Neural progenitor cell (in vitro differentiated cells): ENCODE data around the gene NUP214.

Experiments used
- EZH2 ChIP-seq: fragments of 200-600 bp; sonication (generic); IDR thresholded peaks from 2 replicates; pipeline ENCODE4 v1.6.1; 2017; ENCODE audit warnings: antibody characterized with exemption, mild to moderate bottlenecking, moderate library complexity
- EZH2phosphoT487 ChIP-seq: fragments of 200-600 bp; sonication (generic); IDR thresholded peaks from 2 replicates; pipeline ENCODE4 v1.6.1; 2017; ENCODE audit warnings: antibody characterized with exemption
- TF ChIP-seq, protein P1 (sequence below): fragments of 200-600 bp; sonication (generic); IDR thresholded peaks from 2 replicates; pipeline ENCODE4 v1.5.1; 2017; ENCODE audit warnings: antibody characterized with exemption, mild to moderate bottlenecking

GRCh38 chr9:131169563-131170240 lies 44.3 kb downstream of the NUP214 start:
- TF ChIP-seq, protein P1, sequence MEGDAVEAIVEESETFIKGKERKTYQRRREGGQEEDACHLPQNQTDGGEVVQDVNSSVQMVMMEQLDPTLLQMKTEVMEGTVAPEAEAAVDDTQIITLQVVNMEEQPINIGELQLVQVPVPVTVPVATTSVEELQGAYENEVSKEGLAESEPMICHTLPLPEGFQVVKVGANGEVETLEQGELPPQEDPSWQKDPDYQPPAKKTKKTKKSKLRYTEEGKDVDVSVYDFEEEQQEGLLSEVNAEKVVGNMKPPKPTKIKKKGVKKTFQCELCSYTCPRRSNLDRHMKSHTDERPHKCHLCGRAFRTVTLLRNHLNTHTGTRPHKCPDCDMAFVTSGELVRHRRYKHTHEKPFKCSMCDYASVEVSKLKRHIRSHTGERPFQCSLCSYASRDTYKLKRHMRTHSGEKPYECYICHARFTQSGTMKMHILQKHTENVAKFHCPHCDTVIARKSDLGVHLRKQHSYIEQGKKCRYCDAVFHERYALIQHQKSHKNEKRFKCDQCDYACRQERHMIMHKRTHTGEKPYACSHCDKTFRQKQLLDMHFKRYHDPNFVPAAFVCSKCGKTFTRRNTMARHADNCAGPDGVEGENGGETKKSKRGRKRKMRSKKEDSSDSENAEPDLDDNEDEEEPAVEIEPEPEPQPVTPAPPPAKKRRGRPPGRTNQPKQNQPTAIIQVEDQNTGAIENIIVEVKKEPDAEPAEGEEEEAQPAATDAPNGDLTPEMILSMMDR, result no peak
- TF ChIP-seq EZH2 (no peak), EZH2phosphoT487 (no peak)
